ENCODE measurements around the gene MAN2B1.

DNA sequence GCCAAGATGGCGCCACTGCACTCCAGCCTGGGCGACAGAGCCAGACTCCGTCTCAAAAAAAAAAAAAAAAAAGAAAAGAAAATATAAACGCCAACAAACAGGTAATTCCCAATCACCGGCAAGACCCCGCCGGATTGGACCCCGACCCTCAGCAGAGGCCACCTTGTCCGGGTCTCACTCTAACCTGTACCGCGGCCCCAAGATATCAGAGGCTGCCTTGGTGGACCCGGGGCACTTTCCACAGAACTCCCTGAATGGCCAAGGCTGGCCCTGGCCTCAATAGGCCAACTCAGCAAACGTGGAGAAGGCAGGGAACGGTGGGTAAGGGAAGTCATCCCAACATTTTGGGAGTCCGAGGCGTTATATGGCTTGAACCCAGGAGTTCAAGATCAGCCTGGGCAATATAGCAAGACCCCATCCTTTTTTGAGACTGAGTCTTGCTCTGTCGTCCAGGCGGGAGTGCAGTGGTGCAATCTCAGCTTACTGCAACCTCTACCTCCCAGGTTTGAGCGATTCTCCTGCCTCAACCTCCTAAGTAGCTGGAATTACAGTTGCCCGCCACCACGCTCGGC lies 27.8 kb downstream of the MAN2B1 start:
- TF ChIP-seq, protein P1, sequence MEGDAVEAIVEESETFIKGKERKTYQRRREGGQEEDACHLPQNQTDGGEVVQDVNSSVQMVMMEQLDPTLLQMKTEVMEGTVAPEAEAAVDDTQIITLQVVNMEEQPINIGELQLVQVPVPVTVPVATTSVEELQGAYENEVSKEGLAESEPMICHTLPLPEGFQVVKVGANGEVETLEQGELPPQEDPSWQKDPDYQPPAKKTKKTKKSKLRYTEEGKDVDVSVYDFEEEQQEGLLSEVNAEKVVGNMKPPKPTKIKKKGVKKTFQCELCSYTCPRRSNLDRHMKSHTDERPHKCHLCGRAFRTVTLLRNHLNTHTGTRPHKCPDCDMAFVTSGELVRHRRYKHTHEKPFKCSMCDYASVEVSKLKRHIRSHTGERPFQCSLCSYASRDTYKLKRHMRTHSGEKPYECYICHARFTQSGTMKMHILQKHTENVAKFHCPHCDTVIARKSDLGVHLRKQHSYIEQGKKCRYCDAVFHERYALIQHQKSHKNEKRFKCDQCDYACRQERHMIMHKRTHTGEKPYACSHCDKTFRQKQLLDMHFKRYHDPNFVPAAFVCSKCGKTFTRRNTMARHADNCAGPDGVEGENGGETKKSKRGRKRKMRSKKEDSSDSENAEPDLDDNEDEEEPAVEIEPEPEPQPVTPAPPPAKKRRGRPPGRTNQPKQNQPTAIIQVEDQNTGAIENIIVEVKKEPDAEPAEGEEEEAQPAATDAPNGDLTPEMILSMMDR (IDR thresholded peaks at IDR 0.05; ENCODE audit: poor library complexity): no peak
- TF ChIP-seq EZH2 (IDR thresholded peaks at IDR 0.05; ENCODE audit: borderline replicate concordance): no peak
